ENCODE measurements around the gene ZNF516. TPM values are rescaled to one million over a fixed set of nuclear protein-coding genes. Genes with fewer than 3 reads are reported as not detected.

ZNF516 gene
- total and polyA plus RNA-seq, 2 of the 13 experiments (the other 11 are each of a cell fraction or from before 2014, with no cell fraction given): 16.6 to 18.7 TPM

- no peak for TF ChIP-seq ZHX2 (IDR thresholded peaks at IDR 0.05; ENCODE audit: low read depth)
- TF ChIP-seq ZHX2 (CRISPR knock-in tag; IDR thresholded peaks at IDR 0.05; ENCODE audit: borderline replicate concordance): no peak
- TF ChIP-seq SP5 (CRISPR knock-in tag; IDR thresholded peaks at IDR 0.05; ENCODE audit: borderline replicate concordance, low read depth): no peak
- no peak for TF ChIP-seq RCOR2 (CRISPR knock-in tag; IDR thresholded peaks at IDR 0.05)
- TF ChIP-seq ZNF747 (CRISPR knock-in tag; IDR thresholded peaks at IDR 0.05; ENCODE audit: borderline replicate concordance): no peak
- TF ChIP-seq SP2 (CRISPR knock-in tag; IDR thresholded peaks at IDR 0.05): no peak
- TF ChIP-seq ZNF564 (CRISPR knock-in tag; IDR thresholded peaks at IDR 0.05): no peak
- no peak; the same call in 1 of the 2 replicates for TF ChIP-seq ZNF703 (CRISPR knock-in tag; IDR thresholded peaks at IDR 0.05; ENCODE audit: borderline replicate concordance)
- TF ChIP-seq ZNF331 (CRISPR knock-in tag; IDR thresholded peaks at IDR 0.05): no peak
- no peak for TF ChIP-seq SETDB1 (CRISPR knock-in tag; IDR thresholded peaks at IDR 0.05; ENCODE audit: borderline replicate concordance)
- peak; percentile 50; the same call in 1 of the 2 replicates for TF ChIP-seq ZBTB42 (CRISPR knock-in tag; IDR thresholded peaks at IDR 0.05)
- no peak for TF ChIP-seq U2AF2 (IDR thresholded peaks at IDR 0.05; ENCODE audit: low read depth, low read length)
- TF ChIP-seq ATF2 (CRISPR knock-in tag; IDR thresholded peaks at IDR 0.05): no peak
- TF ChIP-seq ZNF34 (CRISPR knock-in tag; IDR thresholded peaks at IDR 0.05; ENCODE audit: borderline replicate concordance): no peak
- TF ChIP-seq ZFP82 (CRISPR knock-in tag; IDR thresholded peaks at IDR 0.05; ENCODE audit: borderline replicate concordance): no peak
- TF ChIP-seq ZSCAN9 (CRISPR knock-in tag; IDR thresholded peaks at IDR 0.05; ENCODE audit: borderline replicate concordance): 0 out of 2 replicates have a peak, but pooled peaks have one; percentile 8
- TF ChIP-seq HNRNPL (IDR thresholded peaks at IDR 0.05; ENCODE audit: low read depth, low read length): 0 out of 2 replicates have a peak, but pooled peaks have one; percentile 32
Measured at GRCh38 chr18:76491776-76492668, 3.0 kb downstream of the ZNF516 start (continued).
